ENCODE data around the gene ASXL1. TPM values are rescaled to one million over a fixed set of nuclear protein-coding genes. Genes with fewer than 3 reads are reported as not detected.

Gene ASXL1
- total RNA-seq, 1 donor from 2014 or later = 65.6 TPM

DNA sequence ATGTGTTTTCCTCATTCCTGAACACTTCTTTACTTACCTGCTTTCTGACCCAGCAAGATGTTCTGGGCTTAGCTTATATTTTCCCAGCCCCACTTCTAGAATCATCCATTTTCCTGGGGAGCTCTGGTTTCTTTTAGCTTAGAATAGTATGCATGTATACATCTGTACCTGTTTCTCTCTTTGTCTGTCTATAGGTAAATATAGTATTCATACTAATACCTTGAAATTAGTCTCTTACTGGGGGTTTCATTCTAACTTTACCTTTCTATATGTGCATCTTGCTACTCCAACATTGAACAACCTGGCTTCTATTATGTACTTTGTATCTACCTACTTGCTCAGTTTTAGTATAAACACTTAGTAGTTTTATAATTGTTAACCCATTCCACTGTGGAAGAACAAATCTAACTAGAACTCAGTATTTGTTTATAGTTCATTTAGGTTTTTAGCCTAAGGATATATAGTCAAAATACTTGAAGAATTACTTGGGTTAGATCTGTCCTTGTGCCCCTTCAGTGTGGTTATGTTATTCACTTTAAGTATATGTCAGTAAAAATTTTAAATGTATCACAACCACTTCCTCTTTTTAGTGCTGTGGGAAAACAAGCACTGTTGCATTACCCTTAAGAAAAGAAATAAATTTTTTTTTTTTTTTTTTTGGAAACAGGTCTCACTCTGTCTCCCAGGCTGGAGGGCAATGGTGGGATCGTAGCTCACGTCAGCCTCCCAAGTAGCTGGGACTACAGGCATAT lies 54.0 kb downstream of the ASXL1 start:
- DNase-seq = no peak

DNA sequence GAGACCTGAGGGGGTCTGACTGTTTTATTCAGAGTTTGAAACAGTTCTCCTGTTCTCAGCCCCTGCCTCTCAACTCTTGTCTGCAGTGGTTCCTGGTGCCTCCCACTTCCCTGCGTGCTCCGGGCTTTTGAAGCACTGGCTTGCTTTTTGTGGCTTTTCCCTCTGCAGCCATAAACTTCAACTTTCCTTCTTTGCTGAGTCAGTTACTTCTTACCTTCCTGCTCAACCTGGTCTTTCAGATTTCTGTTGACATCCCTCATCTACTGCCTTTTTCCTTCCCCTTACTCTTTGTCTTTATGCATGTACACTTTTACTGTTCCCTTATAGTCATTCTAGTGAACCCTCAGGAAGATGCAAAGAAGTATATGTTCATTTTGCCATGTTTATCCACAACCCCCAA lies 57.4 kb downstream of the ASXL1 start:
- DNase-seq = no peak

DNA sequence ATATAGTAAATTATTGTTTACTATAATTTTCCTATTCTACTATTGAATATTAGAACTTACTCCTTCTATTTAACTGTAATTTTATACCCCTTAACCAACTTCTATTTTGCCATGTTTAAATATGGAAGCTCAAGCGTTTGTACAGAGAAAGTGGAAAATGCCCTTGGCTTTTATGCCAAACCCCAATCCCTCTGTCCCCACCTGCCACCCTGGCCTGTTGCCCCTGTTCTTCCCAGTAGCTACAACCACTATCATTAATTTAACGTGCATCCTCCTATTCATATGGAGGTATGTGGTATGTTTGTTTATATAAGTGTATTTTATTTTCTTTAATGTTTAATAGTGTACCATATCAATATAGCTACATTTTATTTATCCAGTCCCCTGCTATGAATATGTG lies 58.1 kb downstream of the ASXL1 start:
- no peak for DNase-seq

DNA sequence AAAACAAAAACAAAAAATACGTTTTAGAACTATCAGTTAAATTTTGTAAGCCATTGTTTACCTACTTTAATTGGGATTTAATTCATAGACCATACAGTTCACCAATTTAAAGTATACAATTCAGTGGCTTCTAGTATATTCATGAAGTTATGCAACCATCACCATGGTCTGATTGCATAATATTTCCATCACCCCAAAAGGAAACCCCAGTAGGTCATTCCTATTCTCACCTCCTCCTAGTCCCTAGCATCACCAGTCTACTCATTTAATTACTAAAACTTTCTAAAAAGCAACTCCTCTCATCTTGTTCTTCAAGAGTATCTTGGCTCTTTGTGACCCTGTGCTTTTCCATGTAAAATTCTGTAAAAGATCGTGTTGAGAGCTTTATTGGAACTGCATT lies 60.2 kb downstream of the ASXL1 start:
- no peak for DNase-seq

DNA sequence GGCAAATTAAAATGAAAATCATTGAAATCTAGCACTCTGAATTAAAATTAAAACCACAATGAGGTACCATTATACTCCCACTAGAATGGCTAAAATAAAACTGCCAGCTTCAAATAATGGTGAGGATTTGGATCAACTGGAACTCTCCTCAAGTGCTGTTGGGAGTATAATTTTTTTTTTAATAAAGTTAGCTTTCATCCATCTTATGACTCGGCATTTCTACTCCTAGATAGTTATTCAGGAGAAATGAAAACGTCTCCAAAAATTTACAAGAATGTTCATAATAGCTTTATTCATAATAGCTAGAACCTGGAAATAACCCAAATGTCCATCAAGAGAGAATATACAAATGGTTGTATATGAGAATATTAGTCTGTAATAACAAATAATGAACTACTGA lies 63.2 kb downstream of the ASXL1 start:
- DNase-seq = no peak

DNA sequence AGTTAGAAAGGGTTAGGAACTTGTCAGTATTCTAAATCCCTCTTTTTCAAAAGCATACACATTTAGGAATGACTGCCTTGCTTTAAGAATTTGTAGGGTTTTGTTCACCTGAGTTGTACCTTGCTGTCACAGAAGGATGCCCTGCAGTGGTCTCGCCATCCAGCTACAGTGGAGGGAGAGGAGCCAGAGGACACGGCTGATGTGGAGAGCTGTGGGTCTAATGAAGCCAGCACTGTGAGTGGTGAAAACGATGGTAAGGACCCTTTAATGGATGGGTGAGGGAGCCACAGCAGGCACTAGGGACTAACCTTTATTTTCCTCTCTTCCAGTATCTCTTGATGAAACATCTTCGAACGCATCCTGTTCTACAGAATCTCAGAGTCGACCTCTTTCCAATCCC lies 69.9 kb downstream of the ASXL1 start:
- DNase-seq = no peak

DNA sequence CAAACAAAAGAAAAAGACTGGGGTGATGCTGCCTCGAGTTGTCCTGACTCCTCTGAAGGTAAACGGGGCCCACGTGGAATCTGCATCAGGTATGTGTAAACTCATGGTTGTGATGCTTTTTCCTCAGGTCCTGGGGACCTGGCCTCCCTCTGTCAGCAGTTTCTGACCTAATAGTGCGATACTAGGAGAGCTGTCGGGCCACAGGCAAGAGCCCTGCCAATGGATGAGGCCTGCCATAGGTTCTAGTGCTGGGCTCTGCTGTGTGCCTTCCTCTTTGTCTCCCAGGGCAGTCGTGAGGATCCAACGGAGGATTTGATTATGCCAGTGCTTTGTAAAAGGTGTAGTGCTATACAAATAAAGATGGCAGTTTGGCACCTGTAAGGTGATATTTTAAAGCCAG lies 71.2 kb downstream of the ASXL1 start:
- DNase-seq = no peak

DNA sequence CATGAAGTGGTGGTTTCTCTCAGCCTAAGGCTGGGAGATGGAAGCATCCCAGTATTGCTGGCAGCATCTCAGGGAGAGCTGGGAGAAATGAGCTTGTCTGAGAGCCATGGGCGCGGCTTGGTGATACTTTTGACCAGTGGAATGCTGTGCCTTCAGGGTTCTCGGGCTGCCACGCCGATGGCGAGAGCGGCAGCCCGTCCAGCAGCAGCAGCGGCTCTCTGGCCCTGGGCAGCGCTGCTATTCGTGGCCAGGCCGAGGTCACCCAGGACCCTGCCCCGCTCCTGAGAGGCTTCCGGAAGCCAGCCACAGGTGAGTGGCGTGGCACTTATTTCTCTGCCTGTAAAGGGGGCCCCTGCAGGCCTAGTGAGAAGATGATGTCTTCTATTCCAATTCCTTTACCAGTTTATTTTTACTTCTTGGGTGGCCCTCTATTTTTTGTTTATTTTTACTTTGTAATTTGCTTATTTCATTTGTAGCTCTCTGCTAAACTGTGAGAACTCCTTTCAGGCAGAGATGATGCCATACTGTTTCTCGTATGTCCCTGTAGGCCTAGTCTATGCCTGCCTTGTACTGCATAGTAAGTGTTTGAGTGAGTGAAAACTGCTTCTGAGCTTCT lies 71.7 kb downstream of the ASXL1 start:
- DNase-seq = no peak

DNA sequence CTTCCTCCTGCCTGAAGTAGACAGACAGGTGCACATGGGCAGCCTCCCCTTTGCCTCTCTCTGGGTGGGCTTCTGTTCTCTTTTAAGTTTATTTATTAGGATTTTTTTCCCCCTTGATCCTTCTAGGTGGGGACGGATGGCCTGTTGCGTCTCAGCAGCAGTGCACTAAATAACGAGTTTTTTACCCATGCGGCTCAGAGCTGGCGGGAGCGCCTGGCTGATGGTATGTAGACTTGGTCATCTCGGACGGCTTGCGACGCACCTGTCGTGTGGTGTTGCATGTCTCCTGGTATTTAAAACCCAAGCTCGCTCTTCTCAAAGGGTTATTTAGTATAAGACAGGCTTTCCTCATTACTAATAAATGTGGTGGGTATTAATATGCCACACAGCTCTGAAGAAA lies 73.3 kb downstream of the ASXL1 start:
- no peak for DNase-seq

DNA sequence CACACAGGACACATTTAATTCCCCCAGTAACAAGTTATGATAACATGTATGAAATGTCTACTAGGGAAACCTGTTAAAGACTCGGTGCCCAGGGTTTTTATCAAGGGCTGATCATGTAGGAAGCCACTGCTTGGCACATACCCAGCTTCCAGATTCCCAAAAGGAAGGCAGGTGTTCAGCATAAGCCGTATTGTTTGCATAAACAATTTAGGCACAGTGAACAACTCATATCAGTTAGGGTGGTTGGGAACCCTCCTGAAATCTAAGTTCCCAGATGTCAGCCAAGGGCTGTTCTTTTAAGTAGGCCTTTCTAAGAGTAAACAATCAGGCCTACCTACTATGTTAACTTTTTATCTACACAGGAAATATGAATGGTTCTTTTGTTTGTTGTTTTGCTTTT lies 74.1 kb downstream of the ASXL1 start:
- DNase-seq = no peak

DNA sequence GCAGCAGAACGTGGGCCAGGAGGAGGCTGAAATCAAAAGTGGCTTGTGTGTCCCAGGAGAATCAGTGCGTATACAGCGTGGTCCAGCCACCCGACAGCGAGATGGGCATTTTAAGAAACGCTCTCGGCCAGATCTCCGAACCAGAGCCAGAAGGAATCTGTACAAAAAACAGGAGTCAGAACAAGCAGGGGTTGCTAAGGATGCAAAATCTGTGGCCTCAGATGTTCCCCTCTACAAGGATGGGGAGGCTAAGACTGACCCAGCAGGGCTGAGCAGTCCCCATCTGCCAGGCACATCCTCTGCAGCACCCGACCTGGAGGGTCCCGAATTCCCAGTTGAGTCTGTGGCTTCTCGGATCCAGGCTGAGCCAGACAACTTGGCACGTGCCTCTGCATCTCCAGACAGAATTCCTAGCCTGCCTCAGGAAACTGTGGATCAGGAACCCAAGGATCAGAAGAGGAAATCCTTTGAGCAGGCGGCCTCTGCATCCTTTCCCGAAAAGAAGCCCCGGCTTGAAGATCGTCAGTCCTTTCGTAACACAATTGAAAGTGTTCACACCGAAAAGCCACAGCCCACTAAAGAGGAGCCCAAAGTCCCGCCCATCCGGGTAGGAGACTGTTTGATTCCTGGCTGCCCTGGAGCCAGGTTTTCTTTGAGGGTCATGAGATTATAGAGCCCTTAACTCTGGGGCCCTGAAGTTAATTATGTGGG lies 75.3 kb downstream of the ASXL1 start:
- no peak for DNase-seq

DNA sequence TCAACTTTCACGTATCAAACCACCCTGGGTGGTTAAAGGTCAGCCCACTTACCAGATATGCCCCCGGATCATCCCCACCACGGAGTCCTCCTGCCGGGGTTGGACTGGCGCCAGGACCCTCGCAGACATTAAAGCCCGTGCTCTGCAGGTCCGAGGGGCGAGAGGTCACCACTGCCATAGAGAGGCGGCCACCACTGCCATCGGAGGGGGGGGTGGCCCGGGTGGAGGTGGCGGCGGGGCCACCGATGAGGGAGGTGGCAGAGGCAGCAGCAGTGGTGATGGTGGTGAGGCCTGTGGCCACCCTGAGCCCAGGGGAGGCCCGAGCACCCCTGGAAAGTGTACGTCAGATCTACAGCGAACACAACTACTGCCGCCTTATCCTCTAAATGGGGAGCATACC lies 76.3 kb downstream of the ASXL1 start:
- no peak for DNase-seq

DNA sequence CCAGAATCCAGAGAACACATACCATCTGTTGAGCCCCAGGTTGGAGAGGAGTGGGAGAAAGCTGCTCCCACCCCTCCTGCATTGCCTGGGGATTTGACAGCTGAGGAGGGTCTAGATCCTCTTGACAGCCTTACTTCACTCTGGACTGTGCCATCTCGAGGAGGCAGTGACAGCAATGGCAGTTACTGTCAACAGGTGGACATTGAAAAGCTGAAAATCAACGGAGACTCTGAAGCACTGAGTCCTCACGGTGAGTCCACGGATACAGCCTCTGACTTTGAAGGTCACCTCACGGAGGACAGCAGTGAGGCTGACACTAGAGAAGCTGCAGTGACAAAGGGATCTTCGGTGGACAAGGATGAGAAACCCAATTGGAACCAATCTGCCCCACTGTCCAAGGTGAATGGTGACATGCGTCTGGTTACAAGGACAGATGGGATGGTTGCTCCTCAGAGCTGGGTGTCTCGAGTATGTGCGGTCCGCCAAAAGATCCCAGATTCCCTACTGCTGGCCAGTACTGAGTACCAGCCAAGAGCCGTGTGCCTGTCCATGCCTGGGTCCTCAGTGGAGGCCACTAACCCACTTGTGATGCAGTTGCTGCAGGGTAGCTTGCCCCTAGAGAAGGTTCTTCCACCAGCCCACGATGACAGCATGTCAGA lies 77.4 kb downstream of the ASXL1 start:
- DNase-seq = no peak

DNA sequence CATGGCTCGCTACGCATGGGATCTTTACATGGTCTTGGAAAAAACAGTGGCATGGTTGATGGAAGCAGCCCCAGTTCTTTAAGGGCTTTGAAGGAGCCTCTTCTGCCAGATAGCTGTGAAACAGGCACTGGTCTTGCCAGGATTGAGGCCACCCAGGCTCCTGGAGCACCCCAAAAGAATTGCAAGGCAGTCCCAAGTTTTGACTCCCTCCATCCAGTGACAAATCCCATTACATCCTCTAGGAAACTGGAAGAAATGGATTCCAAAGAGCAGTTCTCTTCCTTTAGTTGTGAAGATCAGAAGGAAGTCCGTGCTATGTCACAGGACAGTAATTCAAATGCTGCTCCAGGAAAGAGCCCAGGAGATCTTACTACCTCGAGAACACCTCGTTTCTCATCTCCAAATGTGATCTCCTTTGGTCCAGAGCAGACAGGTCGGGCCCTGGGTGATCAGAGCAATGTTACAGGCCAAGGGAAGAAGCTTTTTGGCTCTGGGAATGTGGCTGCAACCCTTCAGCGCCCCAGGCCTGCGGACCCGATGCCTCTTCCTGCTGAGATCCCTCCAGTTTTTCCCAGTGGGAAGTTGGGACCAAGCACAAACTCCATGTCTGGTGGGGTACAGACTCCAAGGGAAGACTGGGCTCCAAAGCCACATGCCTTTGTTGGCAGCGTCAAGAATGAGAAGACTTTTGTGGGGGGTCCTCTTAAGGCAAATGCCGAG lies 78.2 kb downstream of the ASXL1 start:
- no peak for DNase-seq

DNA sequence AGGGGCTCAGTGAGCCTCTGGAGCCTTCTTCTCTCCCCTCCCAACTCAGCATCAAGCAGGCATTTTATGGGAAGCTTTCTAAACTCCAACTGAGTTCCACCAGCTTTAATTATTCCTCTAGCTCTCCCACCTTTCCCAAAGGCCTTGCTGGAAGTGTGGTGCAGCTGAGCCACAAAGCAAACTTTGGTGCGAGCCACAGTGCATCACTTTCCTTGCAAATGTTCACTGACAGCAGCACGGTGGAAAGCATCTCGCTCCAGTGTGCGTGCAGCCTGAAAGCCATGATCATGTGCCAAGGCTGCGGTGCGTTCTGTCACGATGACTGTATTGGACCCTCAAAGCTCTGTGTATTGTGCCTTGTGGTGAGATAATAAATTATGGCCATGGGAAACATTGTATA lies 78.8 kb downstream of the ASXL1 start:
- no peak for DNase-seq

DNA sequence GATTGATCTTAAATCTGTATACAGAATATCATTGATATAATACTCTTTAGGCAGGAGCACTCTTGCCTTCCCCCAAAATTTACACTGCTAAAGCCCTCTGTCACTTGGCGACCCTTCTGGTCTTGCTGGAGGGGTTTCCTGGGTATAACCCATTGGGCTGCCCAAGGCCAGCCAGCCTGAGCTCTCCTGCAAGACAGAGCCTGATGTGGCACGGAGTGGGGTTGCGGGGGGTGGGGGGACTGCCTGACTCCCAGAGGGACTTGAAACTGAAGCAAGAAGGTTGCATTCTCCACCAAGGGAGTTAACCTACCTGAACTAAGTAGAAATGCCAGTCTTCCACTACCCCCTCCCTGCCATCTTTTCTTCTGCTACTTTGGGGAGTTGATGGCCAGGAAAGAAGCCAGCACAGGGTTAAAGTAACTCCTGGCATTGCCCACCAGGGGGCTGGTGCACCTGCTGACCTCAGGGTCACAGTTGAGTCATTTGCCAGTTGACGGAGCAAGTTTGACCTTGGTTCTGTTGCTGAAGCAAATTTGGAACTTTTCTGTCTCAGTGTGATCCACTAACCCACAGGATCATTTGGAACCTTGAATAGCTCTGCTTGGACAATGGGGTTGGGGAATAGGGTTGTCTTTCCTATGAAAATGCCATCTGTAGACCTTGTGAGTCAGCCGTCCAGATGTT lies 79.4 kb downstream of the ASXL1 start:
- no peak for DNase-seq

DNA sequence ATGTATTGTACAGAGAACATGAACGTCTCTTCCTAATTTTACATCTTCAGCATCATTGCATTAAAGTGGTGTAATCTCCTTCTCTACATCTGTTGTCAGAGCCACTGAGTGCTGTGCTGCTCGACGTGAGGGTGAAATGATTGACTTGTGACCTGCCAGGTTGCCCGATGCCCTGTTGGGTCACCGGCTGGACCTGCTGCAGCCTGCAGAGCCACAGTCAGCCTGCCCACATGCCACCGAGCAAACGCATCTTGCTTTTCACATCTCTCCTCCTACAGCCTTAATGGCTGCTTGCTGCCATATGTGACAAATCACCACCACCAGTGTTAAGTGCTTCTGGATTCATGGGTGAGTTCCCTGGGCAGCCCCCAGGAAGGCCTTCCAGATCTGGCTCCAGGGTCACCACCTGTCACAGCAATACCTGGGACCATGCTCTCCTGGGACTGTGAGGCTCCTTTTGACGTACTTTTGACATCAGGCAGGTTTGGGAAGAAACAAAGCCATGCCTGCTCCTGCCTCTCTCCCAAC lies 80.3 kb downstream of the ASXL1 start:
- no peak for DNase-seq

DNA sequence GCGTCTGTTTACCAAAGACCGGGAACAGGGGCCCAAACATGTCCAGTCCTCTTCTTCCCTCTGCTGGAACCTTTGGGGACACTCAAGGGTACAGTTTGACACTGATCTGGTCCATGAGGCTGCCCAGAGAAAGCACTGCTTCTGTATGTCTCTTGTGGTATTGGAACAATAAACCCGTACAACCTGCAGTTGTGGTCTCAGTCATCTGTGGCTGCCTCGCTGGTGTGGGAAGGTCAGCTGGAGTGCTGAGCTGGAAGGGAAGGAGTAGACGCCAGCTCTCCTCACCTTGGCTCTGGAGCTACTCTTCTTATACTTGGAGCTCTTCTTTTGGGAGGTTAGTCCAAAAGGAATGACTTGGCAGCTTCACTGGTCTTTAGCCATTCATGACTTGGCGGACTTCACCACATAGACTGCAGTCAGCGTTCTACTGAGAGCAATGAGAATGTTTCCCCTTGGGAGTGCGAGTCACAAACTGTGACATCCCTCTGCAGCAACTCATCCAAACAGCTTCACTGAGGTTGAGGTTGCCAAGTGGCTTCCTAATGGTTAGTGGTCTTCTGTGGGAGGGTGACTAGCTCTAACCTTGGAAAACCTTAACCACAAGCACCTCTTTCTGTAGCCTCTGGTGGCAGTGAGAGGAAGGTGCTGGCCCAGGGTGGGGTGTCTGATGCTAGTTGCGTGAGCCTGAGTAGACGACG lies 81.2 kb downstream of the ASXL1 start:
- DNase-seq = no peak

DNA sequence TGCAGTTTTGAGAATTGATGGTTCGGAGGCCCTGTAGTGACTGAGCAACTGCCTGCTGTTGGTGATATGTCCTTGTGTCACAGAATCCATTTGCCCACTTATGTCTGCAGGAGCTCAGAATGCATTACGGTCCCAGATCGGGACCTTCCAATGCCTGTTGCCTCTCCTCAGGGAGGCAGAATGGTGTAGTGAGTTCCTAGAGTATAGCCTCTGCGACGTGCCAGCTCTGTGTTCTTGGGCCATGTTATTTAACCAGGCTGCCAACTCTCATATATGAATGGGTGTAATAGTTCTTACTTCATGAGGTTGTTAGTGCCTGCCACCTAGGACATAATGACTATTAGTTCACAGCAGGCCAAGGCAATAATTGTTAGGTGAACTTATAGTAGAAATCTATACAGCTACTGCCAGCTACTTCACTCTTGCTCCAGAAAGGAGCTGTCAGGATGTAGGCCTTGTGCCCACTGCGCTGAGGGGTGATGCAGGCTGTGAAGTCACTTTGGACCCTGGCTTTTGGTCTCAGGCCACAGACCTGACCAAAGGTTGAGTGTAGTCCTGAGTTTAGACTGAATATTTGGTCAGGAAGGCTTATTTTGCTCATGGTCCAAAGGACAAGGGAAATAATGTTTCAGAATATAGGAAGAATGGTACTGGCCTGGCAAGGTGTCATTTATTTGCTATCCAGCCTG lies 82.1 kb downstream of the ASXL1 start:
- no peak for DNase-seq

DNA sequence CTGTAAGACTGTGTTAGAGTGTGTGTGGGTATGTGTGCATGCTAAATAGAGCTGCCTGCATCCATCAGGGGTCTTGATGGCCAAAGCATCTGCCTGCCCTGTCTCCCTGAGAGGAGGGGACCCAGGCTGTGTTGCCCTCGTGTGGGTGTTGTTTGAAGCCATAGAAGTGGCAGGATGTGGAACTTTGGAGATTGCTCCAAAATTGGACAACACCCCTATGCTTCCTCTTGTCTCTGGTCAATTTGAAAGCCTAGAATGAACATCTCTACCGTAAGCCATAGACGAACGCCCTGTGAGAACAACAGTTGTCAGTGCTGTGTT lies 82.6 kb downstream of the ASXL1 start:
- no peak for DNase-seq

DNA sequence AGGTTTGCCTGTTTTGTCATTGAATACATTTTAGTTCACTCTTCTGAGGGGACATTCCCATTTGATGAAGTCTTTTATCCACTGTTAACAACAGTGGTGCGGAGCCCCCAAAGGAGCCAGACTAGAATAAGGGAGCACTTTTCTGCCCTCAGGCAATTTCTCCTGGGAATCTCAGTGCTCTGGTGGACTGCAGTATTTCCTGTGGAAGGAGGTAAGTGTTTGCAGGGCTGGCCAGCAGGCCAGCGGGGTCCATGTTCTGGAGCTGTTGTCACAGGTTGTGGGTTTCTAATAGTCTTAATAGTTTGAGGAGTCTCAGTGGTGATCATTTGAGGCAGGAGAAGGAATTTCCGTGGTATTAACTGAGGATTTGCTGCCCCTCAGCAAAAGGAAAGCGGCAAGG lies 83.5 kb downstream of the ASXL1 start:
- no peak for DNase-seq

Data from tongue (tissue), 2 donors.